Esophagus muscularis mucosa (tissue), 3 donors: Measurements from ENCODE around the gene RANBP17.

Experiments
- CTCF ChIP-seq, 3 experiments: fragments of 200-600 bp in 2 of 3; fragments of 450-650 bp in 1 of 3; sonication (generic) in 2 of 3; IDR thresholded peaks; one replicate each; pipeline ENCODE4 v1.5.1; 2017 to 2019; ENCODE audit warnings: antibody characterized with exemption in 3 of 3, mild to moderate bottlenecking in 2 of 3, moderate library complexity in 1 of 3
- POLR2A ChIP-seq: fragments of 450-650 bp; IDR thresholded peaks from one replicate; pipeline ENCODE4 v1.6.1; 2017; ENCODE audit warnings: antibody characterized with exemption, moderate library complexity, mild to moderate bottlenecking, low read depth

DNA sequence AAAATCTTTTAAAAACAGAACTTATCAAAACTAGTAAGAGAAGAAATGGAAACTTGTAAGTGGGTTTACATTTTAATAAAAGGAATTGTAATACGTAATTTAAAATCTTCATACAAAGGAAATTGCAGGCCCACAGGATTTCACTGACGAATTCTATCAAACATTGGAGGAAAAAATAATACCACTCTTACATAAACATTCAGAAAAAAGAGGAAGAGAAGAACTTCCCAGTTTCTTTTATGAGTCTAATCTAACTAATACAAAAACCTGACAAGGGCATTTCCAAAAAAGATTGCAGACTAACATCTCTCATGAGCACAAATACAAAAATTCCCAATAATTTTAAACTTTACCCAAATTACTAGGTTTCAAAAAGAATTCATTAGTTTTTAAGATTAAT, 149.0 kb downstream of the RANBP17 start:
- TF ChIP-seq CTCF (IDR thresholded peaks at IDR 0.05) (no peak), POLR2A (no peak)
